Panc1 (cell line): ENCODE data around the gene NDUFS7.

ENCODE experiments used
- CTCF ChIP-seq: fragments of 450-650 bp; IDR thresholded peaks from 2 replicates; pipeline ENCODE4 v1.5.1; 2017; ENCODE audit warnings: mild to moderate bottlenecking
- POLR2AphosphoS5 ChIP-seq: IDR thresholded peaks from 2 replicates; pipeline ENCODE4 v1.6.1; 2012; ENCODE audit warnings: mild to moderate bottlenecking, low read depth, low read length, moderate library complexity
- REST ChIP-seq, 2 experiments: IDR thresholded peaks; 2 replicates each; pipeline ENCODE4 v1.6.1; 2011 to 2012; ENCODE audit warnings: low read depth in 2 of 2, control low read depth in 1 of 2, low read length in 1 of 2, mild to moderate bottlenecking in 1 of 2, moderate library complexity in 1 of 2; ENCODE audit not compliant: insufficient read depth in 1 of 2

- TF ChIP-seq CTCF (no peak), REST (IDR thresholded peaks at IDR 0.05; ENCODE audit: insufficient read depth in 1 of 2, low read depth in 2 of 2, low read length in 1 of 2) (no peak), POLR2AphosphoS5 (no peak)
Measured at GRCh38 chr19:1389033-1389940, 5.6 kb downstream of the NDUFS7 start.
